ENCODE measurements around the gene TMPRSS4.

GRCh38 chr11:118132385-118133151 is 55.7 kb downstream of the TMPRSS4 start:
- TF ChIP-seq POLR2A (IDR thresholded peaks at IDR 0.05) (no peak), CTCF (IDR thresholded peaks at IDR 0.05) (no peak)
